HEK293 (cell line): Measurements from ENCODE around the gene ABHD12B.

Source experiments
- CTCF ChIA-PET: fragments of 350-600 bp; formaldehyde crosslinking; extraction: SDS; loops from one replicate; lab custom pipeline; 2021; ENCODE audit warnings: antibody characterized with exemption; lab: Yijun Ruan, JAX
- POLR2A ChIA-PET: fragments of 300-600 bp; formaldehyde crosslinking; extraction: SDS; loops from one replicate; lab custom pipeline; 2020; ENCODE audit warnings: antibody characterized with exemption, inconsistent platforms; lab: Yijun Ruan, JAX
- H3K27ac ChIP-seq: fragments of 200-500 bp; sonication (Bioruptor generic); 2 replicates; pipeline ENCODE4 v1.5.1; 2014; ENCODE audit warnings: low read depth, low read length, control low read depth, inconsistent platforms; ENCODE audit errors: extremely low read depth
- H3K36me3 ChIP-seq, 2 experiments: fragments of 200-500 bp in 1 of 2; sonication (Bioruptor generic) in 1 of 2; 1 replicate in 1 of 2; 2 replicates in 1 of 2; pipeline ENCODE4 v1.5.1; 2014 to 2017; ENCODE audit warnings: inconsistent platforms in 2 of 2, low read length in 2 of 2; ENCODE audit not compliant: control insufficient read depth in 2 of 2, insufficient read depth in 1 of 2
- H3K4me1 ChIP-seq: fragments of 200-500 bp; sonication (Bioruptor generic); 2 replicates; pipeline ENCODE4 v1.5.1; 2014; ENCODE audit warnings: mild to moderate bottlenecking, low read length, inconsistent platforms; ENCODE audit not compliant: control insufficient read depth, insufficient read depth
- H3K4me3 ChIP-seq: 2 replicates; pipeline ENCODE4 v1.5.1; 2011; ENCODE audit warnings: low read depth, mild to moderate bottlenecking, control low read depth, low read length, moderate library complexity
- H3K9me3 ChIP-seq: fragments of 200-500 bp; sonication (Bioruptor generic); 2 replicates; pipeline ENCODE4 v1.5.1; 2014; ENCODE audit warnings: low read depth, low read length, inconsistent platforms; ENCODE audit not compliant: control insufficient read depth, insufficient read depth
- ELK4 ChIP-seq: IDR thresholded peaks from 2 replicates; pipeline ENCODE4 v1.6.1; 2011; ENCODE audit warnings: mild to moderate bottlenecking, low read depth, low read length, borderline replicate concordance
- INSM2 ChIP-seq: fragments of 450-650 bp; formaldehyde crosslinking; IDR thresholded peaks from 2 replicates; pipeline ENCODE4 v1.5.1; 2016; ENCODE audit warnings: missing biosample characterization, missing genetic modification characterization
- WT1 ChIP-seq: fragments of 450-650 bp; formaldehyde crosslinking; IDR thresholded peaks from 2 replicates; pipeline ENCODE4 v1.5.1; 2016; ENCODE audit warnings: missing biosample characterization, missing genetic modification characterization
- ZBTB20 ChIP-seq: fragments of 450-650 bp; formaldehyde crosslinking; IDR thresholded peaks from 2 replicates; pipeline ENCODE4 v1.5.1; 2016; ENCODE audit warnings: missing biosample characterization, missing genetic modification characterization
- ZBTB26 ChIP-seq: fragments of 450-650 bp; formaldehyde crosslinking; optimal IDR thresholded peaks from 2 replicates; pipeline ENCODE3; 2016; ENCODE audit warnings: missing biosample characterization, mild to moderate bottlenecking, missing genetic modification characterization
- ZFHX2 ChIP-seq: fragments of 450-650 bp; formaldehyde crosslinking; conservative IDR thresholded peaks from 2 replicates; pipeline ENCODE4 v1.5.1; 2016; ENCODE audit warnings: missing biosample characterization, missing genetic modification characterization
- ZFP69B ChIP-seq: fragments of 450-650 bp; formaldehyde crosslinking; IDR thresholded peaks from 2 replicates; pipeline ENCODE4 v1.5.1; 2016; ENCODE audit warnings: missing biosample characterization, missing genetic modification characterization
- ZNF214 ChIP-seq: fragments of 450-650 bp; formaldehyde crosslinking; IDR thresholded peaks from 2 replicates; pipeline ENCODE4 v1.5.1; 2017; ENCODE audit warnings: missing biosample characterization, mild to moderate bottlenecking, missing genetic modification characterization, borderline replicate concordance
- ZNF280C ChIP-seq: fragments of 450-650 bp; formaldehyde crosslinking; IDR thresholded peaks from 2 replicates; pipeline ENCODE4 v1.5.1; 2016; ENCODE audit warnings: missing biosample characterization, missing genetic modification characterization
- ZNF292 ChIP-seq: fragments of 450-650 bp; formaldehyde crosslinking; IDR thresholded peaks from 2 replicates; pipeline ENCODE4 v1.5.1; 2016; ENCODE audit warnings: low read depth, missing biosample characterization, missing genetic modification characterization, borderline replicate concordance
- ZNF350 ChIP-seq: fragments of 450-650 bp; formaldehyde crosslinking; IDR thresholded peaks from 2 replicates; pipeline ENCODE4 v1.5.0; 2017; ENCODE audit warnings: missing biosample characterization, mild to moderate bottlenecking, missing genetic modification characterization
- ZNF558 ChIP-seq: fragments of 450-650 bp; formaldehyde crosslinking; IDR thresholded peaks from 2 replicates; pipeline ENCODE4 v1.5.1; 2016; ENCODE audit warnings: missing biosample characterization, missing genetic modification characterization
- ZNF621 ChIP-seq: fragments of 450-650 bp; formaldehyde crosslinking; IDR thresholded peaks from 2 replicates; pipeline ENCODE4 v1.5.1; 2017; ENCODE audit warnings: missing biosample characterization, missing genetic modification characterization
- ZNF830 ChIP-seq: fragments of 450-650 bp; IDR thresholded peaks from 2 replicates; pipeline ENCODE4 v1.5.0; 2018; ENCODE audit warnings: missing biosample characterization, missing genetic modification characterization, low read depth, mild to moderate bottlenecking, moderate library complexity
- TF ChIP-seq, protein P1 (sequence below): fragments of 450-650 bp; formaldehyde crosslinking; IDR thresholded peaks from 2 replicates; pipeline ENCODE4 v1.5.1; 2016; ENCODE audit warnings: missing biosample characterization, missing genetic modification characterization
- TF ChIP-seq, protein P2 (sequence below): fragments of 450-650 bp; formaldehyde crosslinking; IDR thresholded peaks from 2 replicates; pipeline ENCODE4 v1.5.1; 2016; ENCODE audit warnings: missing biosample characterization, missing genetic modification characterization

ABHD12B gene

DNA sequence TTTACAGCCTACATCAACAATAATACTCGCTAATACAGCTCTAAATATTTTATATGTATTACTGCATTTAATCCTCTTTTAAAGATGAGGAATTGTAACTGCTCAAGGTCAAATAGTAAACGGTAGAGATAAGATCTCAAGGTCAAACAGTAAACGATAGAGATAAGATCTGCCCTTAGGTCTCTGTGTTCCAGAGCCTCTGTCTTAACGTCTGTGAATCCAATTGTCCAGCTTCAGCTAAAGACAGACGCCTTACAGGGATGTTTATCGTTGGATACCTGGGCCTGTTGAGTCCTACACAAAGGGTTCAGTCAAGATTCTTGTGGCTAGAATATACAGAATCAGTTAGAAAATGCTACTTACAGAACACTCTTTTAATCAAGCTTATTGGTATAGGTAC, 52.4 kb downstream of the ABHD12B start (continued):
- no peak for TF ChIP-seq ELK4
- TF ChIP-seq, all 188 proteins: peak for 0

DNA sequence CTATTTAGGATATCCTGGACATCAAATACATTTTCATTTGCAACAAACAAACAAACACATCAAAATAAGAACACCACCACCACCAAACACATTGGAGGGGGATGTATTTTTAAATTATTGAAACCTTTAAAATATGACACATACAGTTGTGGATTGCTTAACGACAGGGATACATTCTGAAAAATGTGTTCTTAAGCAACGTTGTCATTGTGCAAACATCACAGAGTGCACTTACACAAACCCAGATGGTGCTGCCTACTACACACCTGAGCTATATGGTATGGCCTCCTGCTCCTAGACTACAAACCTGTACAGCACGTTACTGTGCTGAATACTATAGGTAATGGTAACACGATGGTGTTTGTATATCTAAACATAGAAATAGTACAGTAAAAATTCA, 53.0 kb downstream of the ABHD12B start:
- H3K36me3 ChIP-seq, result peaks cover 18 to 75% of the 10 kb centered on the region in 2 experiments
- POLR2A ChIA-PET, result no interaction called here

DNA sequence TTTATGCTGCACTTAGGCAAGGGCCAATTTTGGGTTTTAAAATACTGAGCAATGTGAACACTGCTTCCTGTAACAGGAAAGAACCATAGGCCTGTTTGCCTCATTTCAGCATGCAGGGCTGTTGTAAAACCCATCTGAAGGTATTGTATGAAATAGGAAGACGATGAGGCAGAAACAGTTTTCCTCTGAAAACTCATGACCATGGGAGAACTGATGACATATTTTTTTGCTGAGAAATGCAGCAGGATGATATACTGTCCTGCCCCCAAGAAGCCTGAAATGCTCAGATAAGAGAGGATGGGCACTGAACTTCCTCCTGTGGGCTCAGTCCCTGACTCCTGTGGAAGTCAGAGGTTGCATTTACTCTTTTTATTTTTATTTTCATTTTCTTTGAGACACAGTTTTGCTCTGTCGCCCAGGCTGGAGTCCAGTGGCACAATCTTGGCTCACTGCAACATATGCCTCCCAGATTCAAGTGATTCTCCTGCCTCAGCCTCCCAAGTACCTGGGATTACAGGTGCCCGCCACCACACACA, 55.1 kb downstream of the ABHD12B start:
- H3K36me3 ChIP-seq, result peaks cover 25 to 76% of the 10 kb centered on the region in 2 experiments
- H3K27ac ChIP-seq, result no peak overlapping the region
- no peaks in the 10 kb centered on the region for H3K4me1 ChIP-seq
- TF ChIP-seq ZNF558 (tag by site-specific recombination), result no peak
- POLR2A ChIA-PET, result no interaction called here
- CTCF ChIA-PET, result no interaction called here
- H3K4me3 ChIP-seq, result no peak overlapping the region
- no peaks in the 10 kb centered on the region for H3K9me3 ChIP-seq

More for the DNA sequence above, 53.0 kb downstream of the ABHD12B start:
- Histone ChIP-seq H3K4me1 (no peaks in the 10 kb centered on the region), H3K4me3 (no peak overlapping the region), H3K9me3 (no peaks in the 10 kb centered on the region)
- CTCF ChIA-PET, result interaction anchor here (0.5 to 1.4 kb wide), 4 partner anchors 147 to 1347 kb away, joined by 3 read pairs; no protein-coding TSS in a partner anchor
- TF ChIP-seq ZNF621 (tag by site-specific recombination), result no peak
- no peak for TF ChIP-seq WT1 (tag by site-specific recombination)
- no peak for TF ChIP-seq ZNF830 (tag by site-specific recombination)
- TF ChIP-seq ZNF214 (tag by site-specific recombination), result no peak
- no peak for TF ChIP-seq ZNF350 (tag by site-specific recombination)
- TF ChIP-seq ZBTB26 (tag by site-specific recombination), result no peak
- no peak for TF ChIP-seq ZNF280C (tag by site-specific recombination)
- TF ChIP-seq ZNF292, result no peak
- TF ChIP-seq, all 188 proteins: peak for 0
- no peak overlapping the region for H3K27ac ChIP-seq

DNA sequence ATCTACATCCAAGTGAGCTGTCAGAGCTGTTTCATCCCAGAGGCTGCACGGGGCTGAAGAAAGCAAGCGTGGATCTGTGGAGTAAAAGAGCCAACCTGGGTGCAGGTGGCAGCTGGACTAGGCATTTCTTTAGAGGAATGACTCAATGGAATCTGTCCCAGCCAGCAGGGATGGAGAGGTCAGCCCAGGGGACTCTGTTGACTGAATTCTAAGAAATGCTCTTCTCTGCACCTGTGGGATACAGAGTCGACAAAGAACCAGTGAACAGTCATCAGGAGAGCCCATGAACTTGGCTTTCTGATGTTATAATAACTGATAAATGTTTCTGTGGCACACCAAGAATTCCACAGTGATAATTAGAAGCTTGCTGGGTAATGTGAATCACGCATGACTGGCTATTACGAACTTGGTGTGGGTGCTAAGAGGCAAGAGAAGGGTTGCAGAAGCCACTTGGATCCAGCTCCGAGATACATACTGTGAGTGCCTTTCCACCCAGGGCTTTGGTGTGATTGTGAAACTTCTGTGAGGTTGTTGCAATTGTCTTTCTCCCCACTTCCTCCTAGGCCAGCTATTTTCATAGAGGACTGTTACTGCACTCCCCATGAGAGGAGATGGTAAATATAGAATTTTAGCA, 56.3 kb downstream of the ABHD12B start:
- peaks cover 25 to 77% of the 10 kb centered on the region in 2 experiments for H3K36me3 ChIP-seq
- ChIA-PET CTCF (no interaction called here), POLR2A (no interaction called here)
- no peak for TF ChIP-seq ZFHX2 (tag by site-specific recombination)
- TF ChIP-seq ZBTB20, result no peak
- TF ChIP-seq INSM2 (tag by site-specific recombination), result no peak
- TF ChIP-seq, protein P1, sequence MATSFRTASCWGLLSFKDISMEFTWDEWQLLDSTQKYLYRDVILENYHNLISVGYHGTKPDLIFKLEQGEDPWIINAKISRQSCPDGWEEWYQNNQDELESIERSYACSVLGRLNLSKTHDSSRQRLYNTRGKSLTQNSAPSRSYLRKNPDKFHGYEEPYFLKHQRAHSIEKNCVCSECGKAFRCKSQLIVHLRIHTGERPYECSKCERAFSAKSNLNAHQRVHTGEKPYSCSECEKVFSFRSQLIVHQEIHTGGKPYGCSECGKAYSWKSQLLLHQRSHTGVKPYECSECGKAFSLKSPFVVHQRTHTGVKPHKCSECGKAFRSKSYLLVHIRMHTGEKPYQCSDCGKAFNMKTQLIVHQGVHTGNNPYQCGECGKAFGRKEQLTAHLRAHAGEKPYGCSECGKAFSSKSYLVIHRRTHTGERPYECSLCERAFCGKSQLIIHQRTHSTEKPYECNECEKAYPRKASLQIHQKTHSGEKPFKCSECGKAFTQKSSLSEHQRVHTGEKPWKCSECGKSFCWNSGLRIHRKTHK (tag by site-specific recombination), result no peak
- TF ChIP-seq, protein P2, sequence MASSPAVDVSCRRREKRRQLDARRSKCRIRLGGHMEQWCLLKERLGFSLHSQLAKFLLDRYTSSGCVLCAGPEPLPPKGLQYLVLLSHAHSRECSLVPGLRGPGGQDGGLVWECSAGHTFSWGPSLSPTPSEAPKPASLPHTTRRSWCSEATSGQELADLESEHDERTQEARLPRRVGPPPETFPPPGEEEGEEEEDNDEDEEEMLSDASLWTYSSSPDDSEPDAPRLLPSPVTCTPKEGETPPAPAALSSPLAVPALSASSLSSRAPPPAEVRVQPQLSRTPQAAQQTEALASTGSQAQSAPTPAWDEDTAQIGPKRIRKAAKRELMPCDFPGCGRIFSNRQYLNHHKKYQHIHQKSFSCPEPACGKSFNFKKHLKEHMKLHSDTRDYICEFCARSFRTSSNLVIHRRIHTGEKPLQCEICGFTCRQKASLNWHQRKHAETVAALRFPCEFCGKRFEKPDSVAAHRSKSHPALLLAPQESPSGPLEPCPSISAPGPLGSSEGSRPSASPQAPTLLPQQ, result no peak
- TF ChIP-seq ZFP69B (tag by site-specific recombination), result no peak
- H3K9me3 ChIP-seq, result no peaks in the 10 kb centered on the region
- H3K27ac ChIP-seq, result no peak overlapping the region
- no peaks in the 10 kb centered on the region for H3K4me1 ChIP-seq
- no peak overlapping the region for H3K4me3 ChIP-seq
